ENCODE measurements around the gene HERPUD2.

DNA sequence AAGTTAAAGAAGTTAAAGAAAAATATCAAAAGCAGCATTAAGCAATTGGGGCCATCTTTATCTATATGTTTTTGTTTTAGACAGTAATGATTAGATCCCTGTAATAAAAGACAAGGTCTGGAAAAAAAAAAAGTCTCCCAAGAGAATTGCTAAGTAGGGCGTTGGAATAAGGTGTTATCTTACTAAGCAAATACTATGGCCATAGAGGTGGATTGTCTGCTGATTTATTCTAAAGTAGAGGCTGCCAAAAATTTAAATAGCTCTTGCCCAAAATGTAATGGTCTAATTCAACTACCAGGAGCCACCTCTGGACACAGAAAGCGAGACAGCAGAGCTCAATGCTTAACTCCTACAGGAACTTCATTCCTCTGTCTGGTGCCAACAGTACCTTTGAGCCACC is 71.6 kb downstream of the HERPUD2 start:
- TF ChIP-seq, protein P1, sequence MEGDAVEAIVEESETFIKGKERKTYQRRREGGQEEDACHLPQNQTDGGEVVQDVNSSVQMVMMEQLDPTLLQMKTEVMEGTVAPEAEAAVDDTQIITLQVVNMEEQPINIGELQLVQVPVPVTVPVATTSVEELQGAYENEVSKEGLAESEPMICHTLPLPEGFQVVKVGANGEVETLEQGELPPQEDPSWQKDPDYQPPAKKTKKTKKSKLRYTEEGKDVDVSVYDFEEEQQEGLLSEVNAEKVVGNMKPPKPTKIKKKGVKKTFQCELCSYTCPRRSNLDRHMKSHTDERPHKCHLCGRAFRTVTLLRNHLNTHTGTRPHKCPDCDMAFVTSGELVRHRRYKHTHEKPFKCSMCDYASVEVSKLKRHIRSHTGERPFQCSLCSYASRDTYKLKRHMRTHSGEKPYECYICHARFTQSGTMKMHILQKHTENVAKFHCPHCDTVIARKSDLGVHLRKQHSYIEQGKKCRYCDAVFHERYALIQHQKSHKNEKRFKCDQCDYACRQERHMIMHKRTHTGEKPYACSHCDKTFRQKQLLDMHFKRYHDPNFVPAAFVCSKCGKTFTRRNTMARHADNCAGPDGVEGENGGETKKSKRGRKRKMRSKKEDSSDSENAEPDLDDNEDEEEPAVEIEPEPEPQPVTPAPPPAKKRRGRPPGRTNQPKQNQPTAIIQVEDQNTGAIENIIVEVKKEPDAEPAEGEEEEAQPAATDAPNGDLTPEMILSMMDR (IDR thresholded peaks at IDR 0.05; ENCODE audit: low read depth, low read length), result no peak
- no peak for TF ChIP-seq POLR2A (IDR thresholded peaks at IDR 0.05; ENCODE audit: extremely low read depth, insufficient read length)
- TF ChIP-seq, protein P2, sequence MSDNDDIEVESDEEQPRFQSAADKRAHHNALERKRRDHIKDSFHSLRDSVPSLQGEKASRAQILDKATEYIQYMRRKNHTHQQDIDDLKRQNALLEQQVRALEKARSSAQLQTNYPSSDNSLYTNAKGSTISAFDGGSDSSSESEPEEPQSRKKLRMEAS (IDR thresholded peaks at IDR 0.05; ENCODE audit: low read depth, low read length), result no peak
- TF ChIP-seq MYC (IDR thresholded peaks at IDR 0.05; ENCODE audit: low read depth, low read length), result no peak

Measured in NB4 (cell line).